Stimulated activated CD8-positive, alpha-beta memory T cell treated with anti-CD3 and anti-CD28 coated beads, Interleukin-15, amount 100 ng/mL, for 1 hour (primary cell): ENCODE data around the gene RIC1.
"Not testable (repeated sequence)": the region's sequence is repeated elsewhere in the genome, so short reads cannot be mapped to it uniquely, and the experiment has no call there.

Experiments used
- DNase-seq: peaks from one replicate; pipeline ENCODE4 v3.0.0-alpha.2; 2020; ENCODE audit warnings: low read depth

RIC1 gene

DNA sequence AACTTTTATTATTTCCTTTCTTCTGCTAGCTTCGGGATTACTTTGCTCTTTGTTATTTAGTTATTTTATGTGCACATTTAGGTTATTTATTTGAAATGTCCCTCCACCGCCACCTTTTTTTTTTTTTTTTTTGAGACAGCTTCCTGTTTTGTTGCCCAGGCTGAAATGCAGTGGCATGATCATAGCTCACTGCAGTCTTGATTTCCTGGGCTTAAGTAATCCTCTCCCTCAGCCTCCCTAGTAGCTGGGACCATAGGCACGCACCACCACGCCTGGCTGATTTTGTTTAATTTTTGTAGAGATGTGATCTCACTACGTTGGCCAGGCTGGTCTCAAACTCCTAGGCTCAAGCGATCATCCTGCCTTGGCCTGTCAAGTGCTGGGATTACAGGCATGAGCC is 38.5 kb downstream of the RIC1 start:
- DNase-seq = no peak

- DNase-seq = no peak
Measured at GRCh38 chr9:5670079-5670478, 41.2 kb downstream of the RIC1 start.

GRCh38 chr9:5671711-5672353 is 42.9 kb downstream of the RIC1 start:
- DNase-seq = no peak

GRCh38 chr9:5675046-5675445 is 46.1 kb downstream of the RIC1 start:
- DNase-seq = not testable (repeated sequence)

DNA sequence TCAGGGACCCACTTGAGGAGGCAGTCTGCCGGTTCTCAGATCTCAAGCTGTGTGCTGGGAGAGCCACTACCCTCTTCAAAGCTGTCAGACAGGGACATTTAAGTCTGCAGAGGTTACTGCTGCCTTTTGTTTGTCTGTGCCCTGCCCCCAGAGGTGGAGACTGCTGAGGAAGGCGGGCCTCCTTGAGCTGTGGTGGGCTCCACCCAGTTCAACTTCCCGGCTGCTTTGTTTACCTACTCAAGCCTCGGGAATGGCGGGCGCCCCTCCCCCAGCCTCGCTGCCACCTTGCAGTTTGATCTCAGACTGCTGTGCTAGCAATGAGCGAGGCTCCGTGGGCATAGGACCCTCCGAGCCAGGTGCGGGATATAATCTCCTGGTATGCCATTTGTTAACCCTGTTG is 54.7 kb downstream of the RIC1 start:
- not testable (repeated sequence) for DNase-seq

DNA sequence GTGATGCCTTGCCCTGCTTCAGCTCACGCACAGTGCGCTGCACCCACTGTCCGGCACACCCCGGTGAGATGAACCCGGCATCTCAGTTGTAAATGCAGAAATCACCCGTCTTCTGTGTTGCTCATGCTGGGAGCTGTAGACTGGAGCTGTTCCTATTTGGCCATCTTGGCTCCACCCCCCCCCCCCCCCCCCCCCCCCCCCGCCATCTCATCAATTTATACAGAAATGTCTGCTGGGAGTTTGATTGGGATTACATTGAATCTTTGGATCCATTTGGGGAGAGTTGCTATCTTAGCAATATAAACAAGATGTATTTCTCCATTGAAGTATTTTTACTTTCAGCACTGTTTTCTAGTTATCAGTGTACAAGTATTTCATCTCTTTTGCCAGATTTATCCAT is 55.2 kb downstream of the RIC1 start:
- DNase-seq = no peak

- DNase-seq = no peak
Measured at GRCh38 chr9:5688109-5688508, 59.2 kb downstream of the RIC1 start.

- DNase-seq = no peak
Measured at GRCh38 chr9:5690278-5690677, 61.4 kb downstream of the RIC1 start.

DNA sequence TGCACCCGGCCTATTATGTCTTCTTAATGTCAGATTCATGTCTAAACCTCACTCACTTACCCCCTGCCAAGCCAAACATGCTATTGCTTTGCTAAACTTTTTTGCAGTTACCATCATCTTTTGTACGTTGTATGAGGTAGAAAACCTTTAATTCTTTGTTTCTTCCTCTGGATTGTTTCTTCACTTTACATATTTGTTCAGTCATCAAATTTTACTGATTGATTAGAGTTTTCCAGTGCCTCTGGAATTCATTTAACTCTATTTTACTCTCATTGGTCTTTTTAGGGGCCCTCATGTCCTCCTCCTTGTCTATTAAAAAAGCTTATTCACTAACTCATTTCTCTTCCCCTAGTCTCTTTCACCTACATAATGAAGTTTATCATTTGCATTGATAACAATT is 67.0 kb downstream of the RIC1 start:
- DNase-seq = no peak

- no peak for DNase-seq
Measured at GRCh38 chr9:5696884-5697283, 68.0 kb downstream of the RIC1 start.

- no peak for DNase-seq
Measured at GRCh38 chr9:5698004-5698403, 69.1 kb downstream of the RIC1 start.

GRCh38 chr9:5698810-5699556 is 70.1 kb downstream of the RIC1 start:
- no peak for DNase-seq

GRCh38 chr9:5708414-5708813 is 79.5 kb downstream of the RIC1 start:
- DNase-seq = no peak

GRCh38 chr9:5712651-5713390 is 83.9 kb downstream of the RIC1 start:
- DNase-seq = no peak

DNA sequence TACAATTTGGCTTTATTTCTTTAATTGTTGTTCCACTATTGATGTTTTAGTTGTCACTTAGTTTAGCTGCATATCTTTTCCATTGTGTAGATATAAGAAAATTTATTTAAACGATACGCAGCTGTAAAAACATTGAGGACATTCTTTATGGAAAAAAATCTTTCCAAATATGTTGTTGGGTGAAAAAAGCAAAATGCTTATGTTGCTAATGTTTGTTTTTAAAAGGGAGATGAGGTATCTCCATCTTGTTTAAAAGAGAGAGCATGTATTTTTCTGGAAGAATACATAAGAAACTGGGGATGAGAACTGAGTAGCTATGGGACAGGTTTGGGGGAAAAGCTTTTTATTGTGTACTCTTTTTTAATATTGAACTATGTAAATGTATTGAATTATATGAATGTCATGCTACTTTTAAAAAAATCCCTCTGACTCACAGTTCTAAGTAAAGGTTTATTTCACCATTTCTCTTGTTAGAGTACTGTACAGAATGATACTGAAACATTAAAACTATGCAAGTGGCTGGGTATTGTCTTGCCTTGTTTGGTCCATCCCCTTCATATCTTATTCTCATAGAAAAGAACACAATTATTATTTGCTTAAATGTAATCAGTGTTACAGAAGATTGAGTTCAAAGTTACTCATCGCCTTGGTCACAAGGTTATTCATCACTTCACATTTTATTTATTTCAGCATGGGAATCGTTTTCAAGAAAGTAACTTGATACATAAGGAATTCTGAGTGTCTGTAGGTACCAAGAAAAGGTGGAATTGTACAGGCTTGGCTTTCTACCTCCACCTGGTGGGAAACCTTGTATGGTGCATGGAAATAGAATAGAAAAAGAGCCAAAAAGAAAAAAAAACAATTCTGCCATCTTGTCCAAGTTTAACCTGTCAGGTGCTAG is 85.8 kb downstream of the RIC1 start:
- DNase-seq = no peak

DNA sequence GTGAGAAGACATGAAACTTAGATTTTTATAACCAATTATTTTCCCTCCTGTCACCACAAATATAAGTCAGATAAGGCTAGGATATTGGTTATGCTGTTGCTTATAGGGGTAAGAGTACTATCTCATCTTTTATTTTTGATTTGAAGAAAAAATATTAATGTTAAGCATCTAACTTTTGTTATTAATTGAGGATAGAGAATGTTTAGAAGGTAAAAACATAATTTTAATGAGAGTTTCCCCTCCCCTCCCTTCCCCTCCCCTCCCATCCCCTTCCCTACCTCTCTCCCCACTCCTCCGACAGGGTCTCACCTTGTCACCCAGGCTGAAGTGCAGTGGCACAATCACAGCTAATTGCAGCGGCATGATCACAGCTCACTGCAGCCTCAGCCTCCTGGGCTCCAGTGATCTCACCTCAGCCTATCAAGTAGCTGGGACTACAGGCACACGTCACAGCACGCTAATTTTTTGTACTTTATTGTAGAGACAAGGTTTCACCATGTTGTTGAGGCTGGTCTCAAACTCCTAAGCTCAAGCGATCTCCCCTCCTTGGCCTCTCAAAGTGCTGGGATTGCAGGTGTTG is 86.7 kb downstream of the RIC1 start:
- no peak for DNase-seq

- not testable (repeated sequence) for DNase-seq
Measured at GRCh38 chr9:5717434-5717833, 88.5 kb downstream of the RIC1 start.

DNA sequence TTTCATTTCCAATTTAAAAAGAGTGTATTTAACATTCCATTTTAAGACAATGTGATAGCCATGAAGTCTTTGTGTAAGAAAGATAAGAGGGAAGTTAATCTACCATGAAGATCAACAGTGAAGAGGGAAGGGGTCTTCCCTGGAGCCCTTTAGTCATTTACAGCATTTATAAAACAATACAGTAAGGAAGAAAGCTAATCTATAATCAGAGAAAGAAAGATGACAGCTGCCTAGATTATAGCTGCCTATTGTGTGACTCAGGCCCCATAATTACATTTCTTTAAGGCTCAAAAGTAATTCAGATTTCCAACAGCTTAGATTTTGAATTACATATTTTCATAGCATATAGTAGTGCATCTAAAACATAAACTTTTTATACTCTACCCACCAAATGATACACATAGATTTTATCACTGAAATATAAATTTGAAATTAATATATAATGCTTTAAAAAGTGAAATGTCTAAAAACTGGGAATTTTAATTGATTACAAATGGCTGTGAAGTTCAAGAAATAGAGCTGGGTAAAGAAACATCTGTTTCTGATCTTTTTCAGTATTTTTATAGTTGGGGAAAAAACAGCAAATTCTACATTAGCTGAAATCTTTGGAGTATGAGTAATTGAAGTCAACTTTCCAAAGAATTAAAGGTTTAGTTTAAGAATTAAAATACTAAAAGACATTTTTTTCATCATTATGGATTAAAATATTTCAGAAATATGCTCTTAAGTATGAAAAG is 89.6 kb downstream of the RIC1 start:
- DNase-seq = no peak

DNA sequence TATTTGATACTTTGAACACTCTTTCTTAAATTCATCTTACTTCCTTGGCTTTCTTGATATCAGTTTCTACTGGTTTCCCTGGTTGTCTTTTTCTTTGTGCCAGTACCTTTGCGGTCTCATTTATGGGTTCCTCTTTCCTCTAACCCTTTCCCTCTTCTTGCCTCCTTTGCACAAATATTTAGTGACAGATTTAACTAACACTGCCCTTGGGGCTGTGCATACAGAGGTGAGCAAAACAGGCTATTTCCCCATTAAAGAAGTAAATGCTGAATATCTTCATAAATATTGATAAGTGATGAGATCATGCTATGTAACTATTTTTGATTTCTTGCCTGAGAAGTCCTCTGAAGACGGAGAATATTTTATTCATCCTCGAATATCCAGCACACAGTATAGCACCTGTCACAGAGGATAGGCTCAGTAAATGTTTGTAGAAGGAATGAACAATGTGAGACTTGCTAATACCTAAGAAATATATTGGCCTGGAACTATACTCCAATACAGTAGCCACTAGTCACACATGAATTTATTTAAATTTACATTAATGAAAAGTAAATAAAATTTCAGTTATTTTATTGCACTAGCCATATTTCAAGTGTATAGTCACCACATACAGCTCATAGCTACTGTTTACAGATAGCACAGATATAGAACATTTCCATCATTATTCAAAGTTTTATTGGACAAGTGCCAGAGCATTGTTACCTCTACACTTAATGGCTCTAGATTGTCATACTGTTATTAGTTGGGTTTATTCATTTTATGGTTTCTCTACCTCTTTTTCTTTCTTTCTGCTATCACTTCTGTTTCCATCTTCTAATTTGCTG is 90.4 kb downstream of the RIC1 start:
- no peak for DNase-seq

- DNase-seq = no peak
Measured at GRCh38 chr9:5720151-5720550, 91.2 kb downstream of the RIC1 start.
